Stimulated activated CD8-positive, alpha-beta memory T cell treated with anti-CD3 and anti-CD28 coated beads, Interleukin-15, amount 100 ng/mL, for 4 hours (primary cell): ENCODE data around the gene COL4A2.
"Not testable (repeated sequence)": the region's sequence is repeated elsewhere in the genome, so short reads cannot be mapped to it uniquely, and the experiment has no call there.

Experiments
- DNase-seq, 2 donors: peaks; one replicate each; pipeline ENCODE4 v3.0.0-alpha.2; 2020; ENCODE audit warnings: low read depth in 2 of 2

The COL4A2 gene

DNA sequence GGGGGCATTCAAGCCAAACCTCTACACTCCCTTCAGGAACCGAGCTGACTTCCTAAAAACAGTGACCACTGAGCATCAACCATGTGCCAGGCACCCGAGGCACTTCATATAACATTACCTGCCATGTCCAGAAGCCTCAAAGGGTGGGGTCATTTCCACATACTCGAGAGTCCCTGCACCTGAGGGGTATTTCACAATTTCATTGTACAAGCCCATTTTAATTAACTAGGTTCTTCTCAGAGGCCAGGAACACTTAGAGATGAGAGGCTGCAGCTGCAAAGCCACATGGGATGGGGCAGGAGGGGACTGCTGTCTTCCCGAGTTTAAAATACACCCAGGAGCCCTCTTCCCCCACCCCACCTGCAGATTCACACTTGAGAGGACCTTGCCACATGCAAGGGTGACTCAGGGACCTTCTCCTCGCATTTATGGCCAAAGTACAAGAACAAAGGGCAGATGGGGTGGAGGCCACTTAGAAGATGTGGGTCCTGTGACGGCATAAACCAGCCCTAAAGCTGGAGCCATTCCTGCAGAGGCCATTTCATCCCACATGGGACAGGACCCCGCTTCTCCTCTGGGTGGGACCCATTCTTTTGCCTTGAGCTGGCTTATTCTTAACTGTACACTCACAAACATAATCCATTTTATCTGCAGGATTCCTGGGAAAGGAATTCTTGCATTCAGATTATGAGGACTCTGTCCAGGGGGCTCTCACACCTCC lies 210.6 kb downstream of the COL4A2 start:
- DNase-seq, result no peak

DNA sequence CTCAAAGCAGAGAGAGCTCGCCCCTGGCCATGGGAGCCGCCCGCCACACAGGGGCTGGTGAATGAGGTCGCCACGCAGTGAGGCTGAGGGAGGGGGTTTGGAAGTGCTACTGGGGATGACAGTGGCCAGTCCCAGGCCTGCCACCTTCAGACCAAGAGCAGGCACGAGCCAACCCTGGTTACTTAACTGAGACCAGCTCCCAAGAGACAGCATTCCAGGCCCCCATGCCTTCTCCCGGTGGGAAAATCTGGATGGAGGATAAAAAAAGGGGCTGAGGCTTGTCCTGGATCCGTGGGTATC lies 211.1 kb downstream of the COL4A2 start:
- no peak for DNase-seq

DNA sequence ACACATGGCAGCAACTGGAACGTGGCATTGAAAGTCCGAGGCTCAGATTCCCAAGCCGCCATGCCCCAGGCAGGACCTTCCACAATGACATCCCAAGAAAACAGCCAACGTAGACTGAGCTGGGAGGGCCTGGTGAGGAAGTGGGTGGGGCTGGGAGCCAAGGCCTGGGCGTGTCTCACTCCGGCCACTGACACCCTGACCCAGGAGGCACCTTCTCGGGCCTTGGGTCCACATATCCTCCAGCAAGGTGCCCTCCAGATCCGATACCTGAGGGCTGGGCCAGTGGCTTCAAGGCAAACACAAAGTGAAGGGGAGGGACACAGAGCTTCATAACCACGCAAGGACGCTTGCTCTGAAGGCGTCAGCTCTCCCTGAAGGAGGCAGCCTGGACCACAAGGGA lies 211.5 kb downstream of the COL4A2 start:
- no peak for DNase-seq

DNA sequence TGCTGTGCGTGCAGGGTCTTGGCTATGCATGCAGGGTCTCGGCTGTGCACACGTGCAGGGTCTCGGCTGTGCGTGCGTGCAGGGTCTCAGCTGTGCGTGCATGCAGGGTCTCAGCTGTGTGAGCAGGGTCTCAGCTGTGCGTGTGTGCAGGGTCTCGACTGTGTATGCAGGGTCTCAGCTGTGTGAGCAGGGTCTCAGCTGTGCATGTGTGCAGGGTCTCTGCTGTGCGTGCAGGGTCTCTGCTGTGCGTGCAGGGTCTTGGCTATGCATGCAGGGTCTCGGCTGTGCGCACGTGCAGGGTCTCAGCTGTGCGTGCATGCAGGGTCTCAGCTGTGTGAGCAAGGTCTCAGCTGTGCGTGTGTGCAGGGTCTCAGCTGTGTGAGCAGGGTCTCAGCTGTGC lies 212.0 kb downstream of the COL4A2 start:
- DNase-seq, result no peak

DNA sequence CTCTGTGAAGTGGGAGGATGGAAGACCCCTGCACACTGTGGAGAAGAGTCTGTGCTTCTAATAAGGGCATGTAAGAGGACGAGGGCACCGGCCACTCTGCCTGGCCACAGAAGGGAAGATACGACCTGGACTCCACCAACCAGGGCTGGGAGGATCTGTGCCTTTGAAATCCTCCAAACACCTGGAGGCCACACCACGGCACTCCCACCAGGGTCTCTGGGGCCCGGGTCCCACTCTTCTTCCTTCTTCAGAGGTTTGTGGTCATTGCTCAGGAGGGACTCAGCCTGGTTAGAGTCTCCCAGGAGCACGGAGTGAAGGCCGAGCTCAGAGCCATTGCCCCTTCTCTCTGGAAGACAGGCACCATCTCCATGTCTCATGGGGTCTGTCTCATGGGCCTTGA lies 212.4 kb downstream of the COL4A2 start:
- DNase-seq, result no peak

DNA sequence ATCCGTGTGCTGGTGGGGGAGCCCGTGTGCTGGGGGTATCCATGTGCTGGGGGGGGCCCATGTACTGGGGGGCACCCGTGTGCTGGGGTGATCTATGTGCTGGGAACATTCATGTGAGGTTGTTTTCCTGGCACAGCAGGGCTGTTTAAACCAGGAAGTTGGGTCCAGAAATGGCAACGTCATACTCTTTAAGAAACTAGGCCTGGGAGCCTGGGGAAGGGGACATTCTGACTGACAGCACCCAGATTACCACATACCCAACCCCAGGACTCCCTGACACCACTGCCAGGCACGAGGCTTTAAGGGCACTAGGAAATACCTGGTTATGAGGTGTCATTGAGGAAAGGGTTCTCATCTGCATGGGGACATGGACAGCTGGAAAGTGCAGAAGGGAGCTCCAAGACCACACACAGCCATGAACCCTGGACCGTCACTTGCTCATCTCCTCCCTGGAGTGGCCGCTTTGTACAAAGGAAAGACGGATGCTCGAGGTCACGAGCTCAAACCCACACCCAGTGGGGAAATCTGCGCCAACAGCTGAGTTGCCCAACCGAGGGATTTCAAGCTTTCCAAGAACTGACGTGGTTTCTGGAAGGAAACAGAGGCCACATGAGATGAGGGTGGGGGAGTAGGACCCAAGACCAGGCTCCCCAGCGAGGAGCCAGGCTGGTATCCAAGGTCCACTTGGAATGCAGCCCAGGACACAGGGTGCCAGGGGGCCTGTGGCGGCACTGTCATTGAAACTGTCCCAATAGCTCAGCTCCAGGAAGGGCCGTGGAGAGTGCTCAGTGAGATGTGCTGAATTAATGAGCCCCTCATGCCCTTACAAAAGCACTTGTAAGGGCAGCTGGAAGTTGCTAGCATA lies 213.6 kb downstream of the COL4A2 start:
- DNase-seq, result no peak

DNA sequence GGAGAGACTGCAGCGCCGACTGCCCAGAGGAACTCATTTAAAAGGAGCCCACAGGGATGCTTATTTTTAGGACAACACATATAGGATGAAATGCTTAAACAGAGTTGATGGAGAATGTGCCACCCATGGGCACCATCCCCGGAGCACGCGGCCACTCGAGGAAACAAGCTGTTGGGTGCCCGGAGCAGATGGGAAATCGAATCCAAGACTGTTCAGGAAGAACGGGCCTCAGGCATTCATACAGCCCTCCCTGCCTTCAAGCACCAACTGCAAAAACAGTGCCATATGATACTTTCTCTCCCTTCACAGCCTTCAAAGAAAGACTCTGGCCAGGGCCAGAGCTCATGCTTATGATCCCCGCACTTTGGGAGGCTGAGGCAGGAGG lies 214.2 kb downstream of the COL4A2 start:
- DNase-seq, result no peak

DNA sequence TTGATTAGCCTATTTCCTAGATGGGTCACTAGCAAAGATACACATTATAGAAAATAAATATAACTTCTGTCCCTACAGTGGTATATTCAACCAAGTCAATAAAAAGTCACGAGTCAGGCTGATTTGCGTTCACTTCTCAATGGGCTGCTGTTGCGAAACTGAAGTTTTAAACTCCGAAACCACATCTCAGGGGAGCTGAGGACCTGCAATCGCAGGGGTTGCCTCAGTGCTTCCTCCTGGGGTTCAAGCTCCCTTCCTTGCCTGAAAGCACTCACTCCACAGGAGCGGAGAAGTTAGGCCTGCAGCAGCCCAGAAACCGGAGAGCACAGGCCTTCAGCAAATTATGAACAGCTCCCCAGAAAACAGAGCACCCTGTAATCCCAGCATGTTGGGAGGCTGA lies 214.9 kb downstream of the COL4A2 start:
- DNase-seq, result no peak

DNA sequence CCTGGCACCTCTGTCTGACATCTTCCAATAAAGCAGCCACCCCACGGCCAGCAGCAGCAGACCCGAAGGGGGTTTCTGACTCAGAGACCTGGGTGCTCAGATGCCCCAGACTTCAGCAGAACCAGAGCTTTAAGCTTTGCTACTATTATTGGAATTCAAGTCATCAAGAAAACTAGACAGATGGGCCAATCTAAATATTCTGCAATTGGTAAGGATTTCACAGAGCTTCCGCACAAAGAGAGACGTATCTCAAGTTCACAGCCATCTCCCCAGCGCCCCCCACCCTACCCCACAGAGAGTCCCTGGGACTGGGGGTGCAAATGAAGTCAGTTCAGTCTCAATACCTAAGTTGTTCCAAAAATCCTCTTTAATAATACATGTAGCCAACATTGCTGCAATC lies 215.6 kb downstream of the COL4A2 start:
- no peak for DNase-seq

DNA sequence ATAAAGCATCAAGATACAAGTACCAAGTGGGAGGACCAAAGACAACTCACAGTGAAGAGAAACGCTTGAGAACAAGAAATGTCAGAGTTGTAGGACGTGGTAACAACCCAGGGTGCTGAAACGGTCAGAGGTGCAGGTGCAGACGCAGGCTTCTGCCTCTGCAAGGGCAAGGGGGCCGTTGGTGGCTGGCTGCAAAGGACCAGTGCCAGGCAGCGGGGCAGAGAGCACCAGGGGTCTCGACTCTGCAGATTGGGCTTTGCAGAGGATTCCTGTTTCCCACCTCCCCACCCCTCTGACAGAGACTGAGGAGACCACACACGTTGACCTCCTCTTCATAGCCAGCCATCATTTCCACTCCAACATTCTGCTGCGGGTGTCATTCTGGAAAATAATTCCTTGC lies 216.1 kb downstream of the COL4A2 start:
- DNase-seq, result no peak

DNA sequence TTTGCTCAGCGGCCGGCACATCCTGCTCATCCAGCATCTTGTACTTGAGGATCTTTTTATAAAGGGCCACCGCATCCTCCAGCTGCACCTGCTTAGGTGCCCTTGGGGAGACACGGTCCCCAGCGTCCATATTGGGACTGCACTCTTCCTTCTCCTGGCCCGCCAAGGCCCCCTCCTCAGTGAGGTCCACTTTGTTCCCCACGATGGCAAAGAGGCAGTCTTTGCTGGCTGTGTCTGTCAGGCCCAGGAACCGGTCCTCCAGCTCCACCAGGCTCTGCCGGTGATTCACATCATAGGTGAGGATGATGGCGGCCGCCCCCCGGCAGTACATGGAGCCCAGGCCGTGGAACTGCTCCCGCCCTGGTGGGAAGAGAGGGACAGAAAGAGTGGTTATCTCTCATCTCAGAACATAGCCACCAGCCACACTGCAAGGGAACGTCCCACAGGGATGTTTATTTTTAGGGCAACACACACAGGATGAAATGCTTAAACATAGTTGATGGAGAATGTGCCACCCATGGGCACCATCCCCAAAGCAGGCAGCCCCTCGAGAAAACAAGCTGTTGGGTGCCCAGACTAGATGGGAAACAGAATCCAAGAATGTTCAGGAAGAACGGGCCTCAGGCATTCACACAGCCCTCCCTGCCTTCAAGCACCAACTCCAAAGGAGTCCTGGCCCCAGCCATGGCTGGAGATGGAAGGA lies 216.9 kb downstream of the COL4A2 start:
- no peak for DNase-seq

DNA sequence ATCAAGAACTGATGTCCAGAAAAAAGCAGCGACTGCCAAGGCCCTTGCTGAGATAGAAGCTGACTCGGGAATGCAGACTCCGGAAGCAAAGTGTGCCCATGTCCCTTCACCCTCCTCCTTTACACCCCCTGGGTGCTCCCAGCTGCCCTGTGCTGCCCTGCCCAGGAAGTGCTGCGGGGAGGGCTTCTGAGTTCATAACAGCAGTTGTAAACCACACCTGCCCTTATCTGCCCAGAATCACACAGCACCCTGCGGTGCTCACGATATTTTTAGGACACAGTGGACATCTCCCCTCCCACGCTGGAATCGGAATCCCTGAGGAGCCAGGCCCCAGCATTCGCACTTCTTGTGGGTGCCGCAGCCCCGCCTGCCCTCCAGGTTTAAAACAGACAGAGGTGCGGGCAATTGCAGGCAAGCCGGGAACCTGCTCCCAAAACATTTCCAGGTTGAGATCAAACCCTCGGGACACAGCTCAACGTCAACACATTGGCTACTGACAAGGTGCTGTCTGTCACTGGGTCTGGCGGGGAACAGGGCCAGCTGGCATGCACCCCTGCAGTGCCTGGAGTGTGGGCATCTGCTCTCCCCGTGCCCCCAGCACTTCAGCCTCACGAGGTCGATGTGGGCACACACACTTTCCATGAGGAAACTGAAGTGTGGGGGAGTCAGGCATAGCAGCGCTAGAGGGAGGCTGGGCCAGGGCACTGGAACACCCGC lies 217.6 kb downstream of the COL4A2 start:
- no peak for DNase-seq

DNA sequence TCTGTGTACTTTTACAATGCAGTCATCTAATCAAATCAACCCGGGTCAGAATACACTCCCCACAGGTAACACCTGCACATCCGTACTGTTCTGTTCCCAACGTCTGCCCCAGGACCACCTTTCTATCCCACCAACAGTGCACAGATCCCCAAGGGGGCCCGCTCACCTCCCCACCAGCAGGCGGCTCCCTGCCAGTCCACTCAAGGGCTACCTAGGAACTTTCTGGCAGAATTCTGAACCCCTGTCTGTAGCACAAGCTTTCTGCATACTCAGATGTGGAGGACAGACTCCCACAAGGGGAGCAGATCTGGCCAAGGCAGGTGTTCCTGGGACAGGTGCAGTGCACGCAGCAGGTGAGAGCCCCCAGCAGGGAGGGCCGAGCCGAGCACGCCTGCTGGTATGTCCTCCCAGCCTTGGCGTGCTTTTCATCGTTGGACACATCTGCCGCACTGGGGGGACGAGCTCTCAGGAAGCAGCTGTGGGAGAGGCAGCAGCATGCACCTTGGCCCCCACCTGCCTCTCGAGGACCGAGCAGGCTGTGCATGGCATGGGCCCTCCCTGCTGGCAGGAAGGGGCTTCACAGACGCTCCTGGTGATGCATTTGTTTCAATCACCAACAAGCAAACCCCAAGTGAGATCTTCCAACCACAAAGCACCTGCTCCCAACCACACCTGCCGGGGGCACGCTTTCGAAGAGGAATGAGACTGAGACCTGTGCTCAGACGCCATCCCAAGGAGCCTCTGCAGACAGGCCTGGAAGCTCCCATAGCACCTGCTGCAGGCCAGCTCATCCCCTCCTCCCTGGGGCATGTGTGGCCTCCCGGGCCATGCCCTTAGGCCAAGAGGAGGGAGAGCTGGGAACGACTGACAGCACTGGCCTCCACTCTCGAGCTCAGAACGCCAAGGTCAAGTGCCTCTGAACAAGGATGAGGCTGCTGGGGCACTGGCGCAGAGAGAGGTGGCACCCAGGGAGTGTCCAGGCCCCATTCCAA lies 218.5 kb downstream of the COL4A2 start:
- no peak for DNase-seq

DNA sequence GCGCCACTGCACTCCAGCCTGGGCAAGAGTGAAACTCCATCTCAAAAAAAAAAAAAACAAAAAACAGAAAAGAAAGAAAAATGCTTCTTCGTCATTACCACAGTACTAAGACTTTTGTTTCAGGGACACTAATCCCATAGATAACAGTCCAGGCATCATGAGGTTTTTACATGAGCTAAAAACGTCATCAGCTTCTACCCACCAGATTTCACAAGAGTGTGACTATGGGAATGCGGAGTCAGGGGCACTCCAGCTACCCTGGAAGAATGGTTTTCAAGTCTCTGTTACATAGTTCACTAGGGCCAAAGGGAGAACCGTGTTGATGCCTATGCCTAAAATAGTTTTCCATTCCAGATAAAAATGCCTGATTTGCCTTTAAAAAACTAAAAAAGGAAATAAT lies 221.3 kb downstream of the COL4A2 start:
- no peak for DNase-seq

DNA sequence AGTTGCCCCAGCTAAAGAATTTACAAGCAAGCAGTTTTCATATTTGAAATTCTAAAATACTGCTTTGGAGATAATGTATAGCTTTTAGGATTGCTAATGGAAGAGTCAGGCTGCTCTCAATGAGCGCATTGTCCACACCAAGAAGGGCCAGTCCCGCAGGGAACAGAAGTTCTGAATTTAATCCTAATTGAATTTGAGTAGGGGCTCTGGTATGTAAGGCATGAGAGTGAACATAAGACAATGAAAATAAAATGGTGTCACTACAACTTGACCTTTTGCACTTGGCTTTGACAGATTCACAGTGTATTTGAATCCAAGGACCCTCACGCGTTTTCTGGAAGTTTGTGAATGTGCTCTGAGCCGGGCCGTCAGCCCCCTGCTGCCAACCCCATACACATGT lies 221.8 kb downstream of the COL4A2 start:
- DNase-seq, result no peak

DNA sequence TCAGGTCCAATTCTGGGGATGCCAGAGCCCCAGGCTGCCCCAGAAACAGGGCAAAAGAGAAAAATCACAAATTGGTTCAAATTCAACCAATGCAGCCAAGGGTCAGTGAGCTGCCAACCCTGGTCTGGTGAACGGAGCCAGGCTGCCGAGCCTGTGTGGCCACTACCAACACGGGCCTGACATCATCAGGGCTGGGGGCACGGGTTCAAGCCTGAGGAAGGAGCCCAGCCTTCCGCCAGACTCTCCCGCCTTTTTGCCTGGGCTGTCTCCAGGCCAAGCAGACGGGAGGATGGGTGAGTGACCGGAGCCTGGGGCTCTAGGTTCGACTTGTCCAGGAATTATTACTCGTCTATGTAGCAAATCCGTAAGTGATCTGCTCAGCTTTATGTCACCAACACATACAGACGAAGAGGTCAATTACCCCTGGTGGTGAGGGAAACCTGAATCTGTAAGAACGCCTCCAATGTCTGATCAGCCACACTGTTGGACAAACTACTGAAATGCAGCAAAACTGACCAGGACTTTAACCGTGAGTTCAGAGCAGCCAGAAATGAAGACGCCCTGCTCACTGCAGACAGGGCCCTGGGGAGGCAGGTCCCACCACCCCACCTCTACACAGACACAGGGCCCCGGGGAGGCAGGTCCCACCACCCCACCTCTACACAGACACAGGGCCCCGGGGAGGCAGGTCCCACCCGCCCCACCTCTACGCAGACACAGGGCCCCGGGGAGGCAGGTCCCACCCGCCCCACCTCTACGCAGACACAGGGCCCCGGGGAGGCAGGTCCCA lies 222.6 kb downstream of the COL4A2 start:
- no peak for DNase-seq

DNA sequence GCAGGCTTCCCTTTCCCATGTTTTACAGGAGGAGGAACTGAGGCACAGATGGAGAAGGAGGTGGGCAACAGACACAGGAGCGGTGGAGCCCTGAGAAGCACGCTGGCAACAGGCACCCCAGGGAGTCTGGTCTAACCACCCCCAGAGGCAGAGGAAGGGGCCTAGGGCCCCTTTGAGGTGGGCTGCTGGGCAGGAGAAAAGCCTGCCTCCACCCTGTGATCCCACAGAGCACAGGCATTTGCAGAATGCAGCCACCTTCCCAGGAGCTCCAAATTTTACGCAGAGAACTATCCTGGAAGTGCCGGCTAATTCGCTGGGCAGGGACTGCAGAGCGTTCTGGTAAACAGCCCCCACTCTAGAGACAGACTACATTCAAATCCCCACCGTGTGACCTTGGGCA lies 224.0 kb downstream of the COL4A2 start:
- DNase-seq, result no peak

DNA sequence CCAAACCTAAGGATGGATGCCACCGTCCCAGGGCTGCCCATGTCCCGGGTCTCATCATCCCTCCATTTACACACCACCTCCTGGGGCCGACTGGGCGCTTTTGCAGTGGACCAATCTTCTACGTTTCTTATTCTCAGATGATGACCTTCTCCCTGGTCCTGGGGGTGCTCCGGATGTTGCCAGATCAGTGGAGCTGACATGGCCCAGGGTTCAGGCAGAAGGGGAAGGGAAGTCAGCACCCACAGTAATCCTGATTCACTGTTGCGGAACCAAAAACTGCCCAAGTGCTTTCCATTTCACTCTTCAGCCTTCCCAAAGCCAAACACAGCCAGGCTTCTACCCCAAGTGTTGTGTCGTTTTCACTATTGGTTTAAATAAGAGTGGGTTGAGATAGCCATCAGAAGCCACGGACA lies 224.6 kb downstream of the COL4A2 start:
- DNase-seq, result no peak

DNA sequence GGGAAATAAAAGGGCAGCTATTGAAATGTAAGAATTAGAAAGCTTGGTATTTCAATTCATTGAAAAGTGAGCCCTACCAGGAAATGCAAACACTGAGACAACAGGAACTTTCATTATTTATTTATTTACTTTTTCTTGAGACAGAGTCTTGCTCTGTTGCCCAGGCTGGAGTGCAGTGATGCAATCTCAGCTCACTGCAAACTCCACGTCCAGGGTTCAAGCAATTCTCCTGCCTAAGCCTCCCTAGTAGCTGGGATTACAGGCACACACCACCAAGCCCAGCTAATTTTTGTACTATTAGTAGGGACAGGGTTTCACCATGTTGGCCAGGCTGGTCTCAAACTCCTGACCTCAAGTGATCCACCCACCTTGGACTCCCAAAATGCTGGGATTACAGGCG lies 225.2 kb downstream of the COL4A2 start:
- DNase-seq, result not testable (repeated sequence)
